Testis (tissue), 3 donors: ENCODE results near the gene CDS1. TPM values are rescaled to one million over a fixed set of nuclear protein-coding genes. Genes with fewer than 3 reads are reported as not detected.

ENCODE experiments used
- DNase-seq: peaks from one replicate; pipeline ENCODE4 v3.0.0-alpha.2; 2019
- H3K27ac ChIP-seq, 2 donors: fragments of 200-600 bp; sonication (generic); one replicate each; pipeline ENCODE4 v1.5.1; 2019
- H3K27me3 ChIP-seq: fragments of 200-600 bp; sonication (generic); one replicate; pipeline ENCODE4 v1.5.1; 2019
- H3K36me3 ChIP-seq: fragments of 200-600 bp; sonication (generic); one replicate; pipeline ENCODE4 v1.5.1; 2017; ENCODE audit warnings: low read depth; ENCODE audit errors: missing control alignments
- H3K4me1 ChIP-seq: fragments of 200-600 bp; sonication (generic); one replicate; pipeline ENCODE4 v1.5.1; 2019
- H3K4me3 ChIP-seq, 2 donors: fragments of 200-600 bp; sonication (generic); one replicate each; pipeline ENCODE4 v1.5.1; 2017 to 2019
- H3K9me3 ChIP-seq: fragments of 200-600 bp; sonication (generic); one replicate; pipeline ENCODE4 v1.5.1; 2017
- POLR2A ChIP-seq: fragments of 450-650 bp; IDR thresholded peaks from one replicate; pipeline ENCODE4 v1.6.1; 2017; ENCODE audit warnings: antibody characterized with exemption, mild to moderate bottlenecking, moderate library complexity
- WGBS, 2 donors: methylation state at CpG; one replicate each; pipeline ENCODE4 v1.1.5; 2018; 5-methylcytosine and 5-hydroxymethylcytosine counted together
- intact Hi-C: fragments of 100-400 bp; cut with DNase I; formaldehyde crosslinking; loops from one replicate; pipeline ENCODE4 v1.15.1; 2023; ENCODE audit warnings: low total_unique reads
- polyA plus RNA-seq: library from polyadenylated mRNA; stranded (reverse); fragments of 350-450 nt; fragmentation: Illumina TruSeq; extraction: RNeasy Lipid Tissue Mini Kit (QIAGEN cat#74804); gene quantifications from one replicate; pipeline ENCODE4 v1.2.3, GENCODE V29; 2014; ENCODE audit warnings: low read depth, low replicate concordance; ENCODE audit not compliant: insufficient read depth
- total RNA-seq, 2 donors: library from RNA; depleted of rRNA; stranded (reverse); fragments of >200 nt; gene quantifications; one replicate each; pipeline ENCODE4 v1.2.3, GENCODE V29; 2016
- TF ChIP-seq, protein P1 (sequence below), 3 experiments: fragments of 450-650 bp in 2 of 3; fragments of 200-600 bp in 1 of 3; sonication (generic) in 1 of 3; IDR thresholded peaks; one replicate each; pipeline ENCODE4 v1.5.1; 2016 to 2019; ENCODE audit warnings: antibody characterized with exemption in 3 of 3, mild to moderate bottlenecking in 2 of 3, moderate library complexity in 1 of 3

The CDS1 gene
- total and polyA plus RNA-seq, 3 donors from 2014 or later, result 13.5 to 20.3 (median 15.2) TPM

DNA sequence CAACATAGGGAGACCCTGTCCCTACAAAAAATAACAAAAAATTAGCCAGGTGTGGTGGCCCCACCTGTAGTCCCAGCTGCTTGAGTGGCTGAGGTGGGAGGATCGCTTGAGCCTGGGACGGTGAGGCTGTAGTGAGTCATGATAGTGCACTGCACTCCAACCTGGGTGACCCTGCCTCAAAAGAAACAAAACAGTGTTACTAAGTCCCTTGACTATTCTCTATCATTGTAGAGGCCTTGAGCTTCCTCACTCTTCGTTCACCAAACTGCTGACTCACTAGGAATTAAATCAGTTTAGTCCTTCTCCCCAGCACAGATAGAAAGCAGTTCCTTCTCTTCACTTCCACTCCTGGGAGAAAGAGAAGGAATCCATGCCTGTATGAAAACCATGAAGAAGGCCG is 14.5 kb downstream of the CDS1 start:
- TF ChIP-seq, protein P1, sequence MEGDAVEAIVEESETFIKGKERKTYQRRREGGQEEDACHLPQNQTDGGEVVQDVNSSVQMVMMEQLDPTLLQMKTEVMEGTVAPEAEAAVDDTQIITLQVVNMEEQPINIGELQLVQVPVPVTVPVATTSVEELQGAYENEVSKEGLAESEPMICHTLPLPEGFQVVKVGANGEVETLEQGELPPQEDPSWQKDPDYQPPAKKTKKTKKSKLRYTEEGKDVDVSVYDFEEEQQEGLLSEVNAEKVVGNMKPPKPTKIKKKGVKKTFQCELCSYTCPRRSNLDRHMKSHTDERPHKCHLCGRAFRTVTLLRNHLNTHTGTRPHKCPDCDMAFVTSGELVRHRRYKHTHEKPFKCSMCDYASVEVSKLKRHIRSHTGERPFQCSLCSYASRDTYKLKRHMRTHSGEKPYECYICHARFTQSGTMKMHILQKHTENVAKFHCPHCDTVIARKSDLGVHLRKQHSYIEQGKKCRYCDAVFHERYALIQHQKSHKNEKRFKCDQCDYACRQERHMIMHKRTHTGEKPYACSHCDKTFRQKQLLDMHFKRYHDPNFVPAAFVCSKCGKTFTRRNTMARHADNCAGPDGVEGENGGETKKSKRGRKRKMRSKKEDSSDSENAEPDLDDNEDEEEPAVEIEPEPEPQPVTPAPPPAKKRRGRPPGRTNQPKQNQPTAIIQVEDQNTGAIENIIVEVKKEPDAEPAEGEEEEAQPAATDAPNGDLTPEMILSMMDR (IDR thresholded peaks at IDR 0.05), result no peak
- no peak for TF ChIP-seq POLR2A
- intact Hi-C loops, result no loop called here
- Histone ChIP-seq H3K27ac (no peak overlapping the region), H3K4me1 (peaks cover 4% of the 10 kb centered on the region), H3K9me3 (no peaks in the 10 kb centered on the region), H3K27me3 (no peaks in the 10 kb centered on the region), H3K4me3 (no peak overlapping the region), H3K36me3 (no peaks in the 10 kb centered on the region)
- peak; percentile 30 for DNase-seq
- 61 to 77% methylated on average over 4 of the region's 4 CpGs for WGBS, 2 donors

GRCh38 chr4:84606645-84607044 is 23.7 kb downstream of the CDS1 start:
- DNase-seq, result no peak
- no peak overlapping the region for H3K27ac ChIP-seq
- no peak overlapping the region for H3K4me3 ChIP-seq
- TF ChIP-seq POLR2A, result no peak
- TF ChIP-seq, protein P1 (IDR thresholded peaks at IDR 0.05), result no peak
- H3K9me3 ChIP-seq, result no peaks in the 10 kb centered on the region
- 95 to 100% methylated on average over 1 of the region's 1 CpG for WGBS, 2 donors
- intact Hi-C loops, result no loop called here
- no peaks in the 10 kb centered on the region for H3K36me3 ChIP-seq
- no peaks in the 10 kb centered on the region for H3K27me3 ChIP-seq
- no peaks in the 10 kb centered on the region for H3K4me1 ChIP-seq

DNA sequence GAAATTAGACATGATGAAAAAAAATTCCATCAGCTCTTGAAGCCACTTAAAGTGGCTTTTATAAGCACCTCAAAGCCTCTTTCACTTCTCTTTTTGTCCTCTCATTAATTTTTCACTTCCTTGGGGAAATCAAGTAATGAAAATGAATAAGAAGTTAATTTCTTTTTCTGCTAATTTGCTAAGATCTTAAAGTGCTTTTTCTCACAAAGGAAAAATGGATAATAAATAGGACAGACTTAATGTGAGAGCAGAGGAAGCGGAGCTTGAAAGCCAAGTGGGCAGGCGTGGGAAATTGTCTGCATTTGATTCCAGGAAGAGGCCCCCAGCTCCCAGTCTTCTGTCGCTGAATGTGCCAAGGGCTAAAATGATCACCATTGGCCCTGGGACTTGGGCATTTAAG is 28.6 kb downstream of the CDS1 start:
- no peaks in the 10 kb centered on the region for H3K9me3 ChIP-seq
- intact Hi-C loops, result no loop called here
- H3K27me3 ChIP-seq, result no peaks in the 10 kb centered on the region
- H3K36me3 ChIP-seq, result no peaks in the 10 kb centered on the region
- H3K4me3 ChIP-seq, result no peak overlapping the region
- no peaks in the 10 kb centered on the region for H3K4me1 ChIP-seq
- no peak for TF ChIP-seq POLR2A
- TF ChIP-seq, protein P1 (IDR thresholded peaks at IDR 0.05), result no peak
- no peak overlapping the region for H3K27ac ChIP-seq
- no peak for DNase-seq
- 78 to 94% methylated on average over 3 of the region's 3 CpGs for WGBS, 2 donors

- no peak for TF ChIP-seq POLR2A
- TF ChIP-seq, protein P1 (IDR thresholded peaks at IDR 0.05), result no peak
- intact Hi-C loops, result no loop called here
- Histone ChIP-seq H3K27ac (no peak overlapping the region), H3K9me3 (no peaks in the 10 kb centered on the region), H3K4me1 (no peaks in the 10 kb centered on the region), H3K36me3 (no peaks in the 10 kb centered on the region), H3K27me3 (no peaks in the 10 kb centered on the region), H3K4me3 (no peak overlapping the region)
- DNase-seq, result no peak
- WGBS, 2 donors, result 87 to 93% methylated on average over 5 of the region's 5 CpGs
Measured at GRCh38 chr4:84614891-84615290, 32.0 kb downstream of the CDS1 start.

DNA sequence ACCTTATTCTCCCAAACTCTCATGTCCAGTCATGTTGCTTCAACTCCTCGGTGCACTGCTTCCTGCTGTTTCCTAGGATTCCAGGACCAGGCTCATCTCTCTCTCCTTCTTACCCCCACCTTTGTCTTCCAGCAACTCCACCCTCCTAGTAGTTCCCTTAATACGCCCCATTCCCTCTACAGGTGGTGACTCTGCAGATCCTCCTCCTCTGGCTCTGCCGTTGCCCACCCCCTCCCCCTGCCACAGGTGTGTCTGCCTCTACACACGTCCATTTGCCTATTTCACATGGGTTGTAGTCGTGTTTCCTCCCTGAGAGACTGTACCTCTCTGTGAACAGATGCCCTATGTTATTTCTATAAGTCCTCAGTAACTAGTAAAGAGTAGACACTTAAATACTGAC is 32.4 kb downstream of the CDS1 start:
- Histone ChIP-seq H3K27me3 (no peaks in the 10 kb centered on the region), H3K4me3 (no peak overlapping the region), H3K4me1 (no peaks in the 10 kb centered on the region), H3K9me3 (no peaks in the 10 kb centered on the region), H3K27ac (no peak overlapping the region), H3K36me3 (no peaks in the 10 kb centered on the region)
- no peak for DNase-seq
- intact Hi-C loops, result no loop called here
- TF ChIP-seq, protein P1 (IDR thresholded peaks at IDR 0.05), result no peak
- no peak for TF ChIP-seq POLR2A
- WGBS, 2 donors, result 74 to 91% methylated on average over 5 of the region's 5 CpGs
